Mammary epithelial cell (primary cell): ENCODE data around the gene FLRT1.

Experiments
- EZH2 ChIP-seq: IDR thresholded peaks from 2 replicates; pipeline ENCODE4 v1.6.1; 2012; ENCODE audit warnings: low read length, inconsistent platforms, borderline replicate concordance
- TF ChIP-seq, protein P1 (sequence below), 2 donors: IDR thresholded peaks in 1 of 2; conservative IDR thresholded peaks in 1 of 2; 2 replicates each; pipeline ENCODE4 v1.5.1; 2011 to 2012; ENCODE audit warnings: inconsistent platforms in 2 of 2, low read length in 2 of 2, mild to moderate bottlenecking in 2 of 2, control low read depth in 1 of 2, low read depth in 1 of 2; ENCODE audit not compliant: insufficient read depth in 1 of 2; ENCODE audit errors: extremely low read depth in 1 of 2

DNA sequence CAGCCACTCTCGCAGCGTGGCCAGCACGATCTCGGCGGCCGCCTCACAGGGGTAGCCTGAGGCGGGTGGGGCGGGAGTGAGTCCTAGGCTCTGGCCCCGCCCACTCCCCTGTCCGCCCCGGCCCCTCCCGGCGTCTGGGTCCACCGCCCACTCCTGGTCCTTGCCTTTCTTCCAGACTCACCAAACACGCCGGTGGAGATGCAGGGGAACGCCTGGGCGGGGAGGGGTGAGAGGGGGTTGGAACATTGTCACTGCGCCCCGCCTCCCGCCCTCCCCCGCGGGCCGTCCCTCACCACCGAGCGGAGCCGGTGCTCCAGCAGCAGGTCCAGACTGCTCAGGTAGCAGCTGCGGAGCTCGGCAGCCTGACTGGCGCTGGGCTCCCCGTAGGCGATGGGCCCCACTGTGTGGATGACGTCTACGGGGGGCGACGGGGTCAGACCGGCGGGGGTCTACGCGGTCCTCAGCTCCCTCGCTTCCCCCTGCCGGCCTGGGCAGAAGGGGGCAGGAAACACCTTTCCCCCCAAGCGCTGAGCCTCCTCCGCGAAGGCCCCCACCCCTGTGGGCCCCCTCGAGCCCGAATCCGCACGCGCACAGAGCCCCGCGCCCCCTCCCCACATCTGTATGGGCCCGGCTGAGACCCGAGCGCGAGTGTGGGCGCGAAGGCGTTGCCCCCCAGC is 36.2 kb upstream of the FLRT1 start:
- TF ChIP-seq, protein P1, sequence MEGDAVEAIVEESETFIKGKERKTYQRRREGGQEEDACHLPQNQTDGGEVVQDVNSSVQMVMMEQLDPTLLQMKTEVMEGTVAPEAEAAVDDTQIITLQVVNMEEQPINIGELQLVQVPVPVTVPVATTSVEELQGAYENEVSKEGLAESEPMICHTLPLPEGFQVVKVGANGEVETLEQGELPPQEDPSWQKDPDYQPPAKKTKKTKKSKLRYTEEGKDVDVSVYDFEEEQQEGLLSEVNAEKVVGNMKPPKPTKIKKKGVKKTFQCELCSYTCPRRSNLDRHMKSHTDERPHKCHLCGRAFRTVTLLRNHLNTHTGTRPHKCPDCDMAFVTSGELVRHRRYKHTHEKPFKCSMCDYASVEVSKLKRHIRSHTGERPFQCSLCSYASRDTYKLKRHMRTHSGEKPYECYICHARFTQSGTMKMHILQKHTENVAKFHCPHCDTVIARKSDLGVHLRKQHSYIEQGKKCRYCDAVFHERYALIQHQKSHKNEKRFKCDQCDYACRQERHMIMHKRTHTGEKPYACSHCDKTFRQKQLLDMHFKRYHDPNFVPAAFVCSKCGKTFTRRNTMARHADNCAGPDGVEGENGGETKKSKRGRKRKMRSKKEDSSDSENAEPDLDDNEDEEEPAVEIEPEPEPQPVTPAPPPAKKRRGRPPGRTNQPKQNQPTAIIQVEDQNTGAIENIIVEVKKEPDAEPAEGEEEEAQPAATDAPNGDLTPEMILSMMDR (conservative IDR thresholded peaks at IDR 0.05 in 1 of 2, IDR thresholded peaks at IDR 0.05 in 1 of 2; ENCODE audit: extremely low read depth in 1 of 2, insufficient read depth in 1 of 2, low read depth in 1 of 2, low read length in 2 of 2) = no peak
- no peak for TF ChIP-seq EZH2
